Peyer's patch (tissue), 4 donors: Measurements from ENCODE around the gene MMP11. TPM values are rescaled to one million over a fixed set of nuclear protein-coding genes. Genes with fewer than 3 reads are reported as not detected.
A peak's percentile ranks its signal among the peaks of the same experiment; 100 is the strongest.

Experiments used
- DNase-seq, 3 donors: peaks; one replicate each; pipeline ENCODE4 v3.0.0-alpha.2; 2017 to 2019
- H3K27ac ChIP-seq, 4 donors: fragments of 200-600 bp; sonication (generic); one replicate each; pipeline ENCODE4 v1.5.1; 2016 to 2019
- H3K27me3 ChIP-seq, 2 donors: fragments of 200-600 bp; sonication (generic); one replicate each; pipeline ENCODE4 v1.5.1; 2019
- H3K36me3 ChIP-seq, 3 donors: fragments of 200-600 bp; sonication (generic); one replicate each; pipeline ENCODE4 v1.5.1; 2016 to 2019
- H3K4me1 ChIP-seq, 4 donors: fragments of 200-600 bp; sonication (generic); one replicate each; pipeline ENCODE4 v1.5.1; 2016 to 2019
- H3K4me3 ChIP-seq, 4 donors: fragments of 200-600 bp; sonication (generic); 1 replicate in 3 of 4; 2 replicates in 1 of 4; pipeline ENCODE4 v1.5.1; 2016 to 2019; ENCODE audit warnings: mild to moderate bottlenecking in 1 of 4
- H3K9me3 ChIP-seq, 4 donors: fragments of 200-600 bp; sonication (generic); one replicate each; pipeline ENCODE4 v1.5.1; 2016 to 2019; ENCODE audit warnings: mild to moderate bottlenecking in 1 of 4
- POLR2A ChIP-seq, 2 donors: fragments of 450-650 bp; IDR thresholded peaks; one replicate each; pipeline ENCODE4 v1.5.1; 2017; ENCODE audit warnings: antibody characterized with exemption in 2 of 2, mild to moderate bottlenecking in 2 of 2, moderate library complexity in 2 of 2
- total RNA-seq, 4 donors: library from RNA; depleted of rRNA; stranded (reverse); fragments of >200 nt; gene quantifications; one replicate each; pipeline ENCODE4 v1.1.0, GENCODE V29; 2016
- TF ChIP-seq, protein P1 (sequence below), 6 experiments: fragments of 450-650 bp in 4 of 6; fragments of 200-600 bp in 2 of 6; sonication (generic) in 1 of 6; IDR thresholded peaks; one replicate each; pipeline ENCODE4 v1.5.1; 2017 to 2019; ENCODE audit warnings: antibody characterized with exemption in 6 of 6, mild to moderate bottlenecking in 3 of 6, moderate library complexity in 1 of 6

The MMP11 gene
- total RNA-seq, 4 donors from 2014 or later, result 2.9 to 19.5 (median 13.7) TPM

DNA sequence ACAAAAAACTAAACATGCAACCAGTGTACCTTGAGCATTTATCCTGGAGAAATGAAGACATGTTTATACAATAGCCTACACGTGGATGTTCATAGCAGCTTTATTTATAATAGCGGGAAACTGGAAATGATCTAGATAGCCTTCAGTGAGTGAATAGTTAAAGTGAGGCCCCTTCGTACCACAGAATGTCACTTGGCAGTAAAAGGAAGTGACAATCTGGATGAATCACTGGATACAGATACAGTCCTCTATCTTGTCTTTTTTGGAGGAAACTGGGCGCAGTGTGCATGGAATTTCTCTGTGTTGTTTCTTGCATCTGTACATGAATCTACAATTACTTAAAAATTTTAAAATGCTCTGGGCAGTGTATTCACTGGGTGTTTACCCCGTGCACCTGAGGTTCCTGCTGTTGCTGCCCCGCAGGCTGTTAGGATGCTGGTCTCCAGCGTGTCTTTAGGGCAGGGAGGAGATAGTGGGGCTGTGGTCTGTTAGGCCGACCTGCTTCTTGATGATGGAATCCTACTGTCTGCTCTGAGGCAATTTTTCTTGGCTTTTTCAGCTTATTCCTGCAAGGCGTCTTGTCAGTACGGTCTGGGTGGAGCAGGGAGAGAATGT lies 43.0 kb downstream of the MMP11 start:
- no peaks in the 10 kb centered on the region for H3K9me3 ChIP-seq
- TF ChIP-seq, protein P1, sequence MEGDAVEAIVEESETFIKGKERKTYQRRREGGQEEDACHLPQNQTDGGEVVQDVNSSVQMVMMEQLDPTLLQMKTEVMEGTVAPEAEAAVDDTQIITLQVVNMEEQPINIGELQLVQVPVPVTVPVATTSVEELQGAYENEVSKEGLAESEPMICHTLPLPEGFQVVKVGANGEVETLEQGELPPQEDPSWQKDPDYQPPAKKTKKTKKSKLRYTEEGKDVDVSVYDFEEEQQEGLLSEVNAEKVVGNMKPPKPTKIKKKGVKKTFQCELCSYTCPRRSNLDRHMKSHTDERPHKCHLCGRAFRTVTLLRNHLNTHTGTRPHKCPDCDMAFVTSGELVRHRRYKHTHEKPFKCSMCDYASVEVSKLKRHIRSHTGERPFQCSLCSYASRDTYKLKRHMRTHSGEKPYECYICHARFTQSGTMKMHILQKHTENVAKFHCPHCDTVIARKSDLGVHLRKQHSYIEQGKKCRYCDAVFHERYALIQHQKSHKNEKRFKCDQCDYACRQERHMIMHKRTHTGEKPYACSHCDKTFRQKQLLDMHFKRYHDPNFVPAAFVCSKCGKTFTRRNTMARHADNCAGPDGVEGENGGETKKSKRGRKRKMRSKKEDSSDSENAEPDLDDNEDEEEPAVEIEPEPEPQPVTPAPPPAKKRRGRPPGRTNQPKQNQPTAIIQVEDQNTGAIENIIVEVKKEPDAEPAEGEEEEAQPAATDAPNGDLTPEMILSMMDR (IDR thresholded peaks at IDR 0.05), result no peak
- TF ChIP-seq POLR2A (IDR thresholded peaks at IDR 0.05), result no peak
- H3K4me3 ChIP-seq, result no peak overlapping the region
- H3K27ac ChIP-seq, result no peak overlapping the region
- no peak for DNase-seq
- H3K27me3 ChIP-seq, result no peaks in the 10 kb centered on the region
- peaks cover 0 to 59% (median 0%) of the 10 kb centered on the region in 3 donors for H3K36me3 ChIP-seq
- peaks cover 0 to 5% (median 0%) of the 10 kb centered on the region in 4 donors for H3K4me1 ChIP-seq

DNA sequence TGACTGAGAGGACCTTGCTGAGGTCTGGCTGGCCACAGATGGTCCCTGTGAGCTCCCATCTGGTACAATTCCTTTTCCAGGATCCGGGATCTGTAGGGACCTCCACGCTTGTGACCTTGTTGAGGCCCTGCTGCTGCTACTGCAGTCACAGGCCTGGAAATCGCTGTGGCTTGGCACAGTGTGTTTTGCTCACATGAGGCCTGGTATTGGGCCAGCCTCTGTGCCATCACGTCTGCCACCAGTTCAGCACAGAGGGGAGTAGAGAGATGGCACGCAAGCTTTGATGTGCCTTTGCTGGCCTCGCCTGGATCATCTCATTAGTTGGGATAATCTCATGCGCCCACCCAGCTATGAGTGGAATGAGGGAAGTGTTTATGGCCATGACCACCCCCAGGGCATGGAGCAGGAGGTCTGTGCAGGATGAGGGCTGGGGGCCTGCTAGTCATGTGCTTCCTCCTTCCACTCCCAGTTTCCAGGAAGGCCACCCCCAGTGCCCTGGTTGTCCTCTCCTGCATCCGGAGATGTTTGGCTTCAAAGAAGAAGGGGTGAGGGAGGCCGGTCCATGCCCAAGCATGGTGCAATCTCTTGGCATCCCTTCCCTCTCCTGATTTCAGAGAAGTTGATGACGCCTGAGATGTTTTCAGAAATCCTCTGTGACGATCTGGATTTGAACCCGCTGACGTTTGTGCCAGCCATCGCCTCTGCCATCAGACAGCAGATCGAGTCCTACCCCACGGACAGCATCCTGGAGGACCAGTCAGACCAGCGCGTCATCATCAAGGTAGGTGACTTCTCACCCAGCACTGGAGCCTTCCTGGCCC lies 43.7 kb downstream of the MMP11 start:
- no peak overlapping the region for H3K27ac ChIP-seq
- H3K27me3 ChIP-seq, result no peaks in the 10 kb centered on the region
- H3K4me3 ChIP-seq, result no peak overlapping the region
- no peaks in the 10 kb centered on the region for H3K9me3 ChIP-seq
- TF ChIP-seq, protein P1 (IDR thresholded peaks at IDR 0.05), result no peak
- no peak for TF ChIP-seq POLR2A (IDR thresholded peaks at IDR 0.05)
- peaks cover 0 to 8% (median 0%) of the 10 kb centered on the region in 4 donors for H3K4me1 ChIP-seq
- H3K36me3 ChIP-seq, result peaks cover 0 to 58% (median 0%) of the 10 kb centered on the region in 3 donors
- DNase-seq, result no peak

DNA sequence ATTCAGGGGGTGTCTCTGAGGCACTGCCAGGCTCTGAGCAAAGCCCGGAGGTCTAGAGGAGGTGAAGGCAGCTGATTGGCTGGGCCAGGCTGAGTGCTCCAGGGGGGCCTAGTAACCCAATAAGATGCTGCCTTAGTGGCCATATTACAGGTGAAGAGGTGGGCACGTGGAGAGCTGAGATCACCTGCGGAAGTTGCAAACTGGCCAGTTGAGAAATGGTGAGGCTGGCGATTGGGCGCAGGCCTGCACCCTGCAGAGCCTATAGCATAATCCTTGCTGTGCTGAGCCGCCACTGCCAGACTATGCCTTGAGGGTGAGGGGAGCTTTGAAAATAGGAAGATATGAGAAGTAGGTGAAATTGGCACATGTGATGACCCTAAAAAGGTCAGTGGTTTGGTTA lies 44.5 kb downstream of the MMP11 start:
- TF ChIP-seq POLR2A (IDR thresholded peaks at IDR 0.05), result no peak
- TF ChIP-seq, protein P1 (IDR thresholded peaks at IDR 0.05), result no peak
- no peak overlapping the region for H3K4me3 ChIP-seq
- DNase-seq, result no peak
- H3K36me3 ChIP-seq, result peaks cover 0 to 61% (median 0%) of the 10 kb centered on the region in 3 donors
- H3K9me3 ChIP-seq, result no peaks in the 10 kb centered on the region
- H3K27me3 ChIP-seq, result no peaks in the 10 kb centered on the region
- H3K27ac ChIP-seq, result no peak overlapping the region
- H3K4me1 ChIP-seq, result peaks cover 0 to 8% (median 0%) of the 10 kb centered on the region in 4 donors

DNA sequence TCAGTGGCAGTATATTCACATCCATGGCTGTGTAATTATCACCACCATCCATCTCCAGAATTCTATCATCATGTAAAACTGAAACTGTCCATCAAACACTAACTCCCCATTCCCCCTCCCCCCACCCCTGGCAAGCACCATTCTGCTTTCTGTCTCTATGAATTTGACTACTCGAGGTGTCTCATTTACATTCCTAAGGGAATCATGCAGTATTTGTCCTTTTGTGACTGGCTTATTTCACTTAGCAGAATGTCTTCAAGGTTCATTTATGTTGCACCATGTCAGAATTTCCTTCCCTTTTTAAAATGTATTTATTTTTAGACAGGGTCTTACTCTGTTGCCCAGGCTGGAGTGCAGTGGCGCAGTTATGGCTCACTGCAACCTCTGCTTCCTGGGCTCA lies 45.9 kb downstream of the MMP11 start:
- H3K9me3 ChIP-seq, result no peaks in the 10 kb centered on the region
- H3K27ac ChIP-seq, result no peak overlapping the region
- H3K27me3 ChIP-seq, result no peaks in the 10 kb centered on the region
- peaks cover 0 to 8% (median 0%) of the 10 kb centered on the region in 4 donors for H3K4me1 ChIP-seq
- TF ChIP-seq POLR2A (IDR thresholded peaks at IDR 0.05), result no peak
- TF ChIP-seq, protein P1 (IDR thresholded peaks at IDR 0.05), result no peak
- DNase-seq, result no peak
- peaks cover 0 to 70% (median 0%) of the 10 kb centered on the region in 3 donors for H3K36me3 ChIP-seq
- H3K4me3 ChIP-seq, result no peak overlapping the region

DNA sequence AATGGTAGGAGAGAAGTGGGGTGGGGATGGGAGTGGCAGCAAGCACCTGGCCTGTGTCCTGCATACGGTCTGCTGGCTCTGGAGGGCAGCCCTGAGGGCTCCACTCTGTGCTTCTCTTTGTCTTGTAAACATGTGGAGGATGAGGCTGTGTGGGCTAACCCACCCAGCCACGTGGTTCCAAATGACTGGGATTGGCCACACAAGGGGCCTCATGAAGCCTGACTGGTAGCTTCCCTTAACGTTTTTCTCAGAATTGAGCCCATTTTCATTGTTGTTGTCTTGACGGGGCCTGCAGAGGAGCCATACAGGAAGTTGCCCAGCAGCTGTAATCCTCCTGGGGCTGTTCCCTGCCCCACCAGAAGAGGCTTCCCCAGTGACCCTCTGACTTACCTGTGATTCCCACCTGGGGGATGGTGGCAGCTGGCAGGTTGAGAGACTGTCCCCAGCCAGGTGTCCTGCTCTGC lies 48.1 kb downstream of the MMP11 start:
- Histone ChIP-seq H3K27me3 (no peaks in the 10 kb centered on the region), H3K9me3 (no peaks in the 10 kb centered on the region), H3K36me3 (peaks cover 0 to 84% (median 0%) of the 10 kb centered on the region in 3 donors), H3K4me3 (no peak overlapping the region), H3K4me1 (peaks cover 0 to 8% (median 0%) of the 10 kb centered on the region in 4 donors), H3K27ac (peak overlapping the region in 2 of 4 donors; percentile 14 to 55)
- peak in 1 of 3 donors; percentile 59 for DNase-seq
- TF ChIP-seq POLR2A (IDR thresholded peaks at IDR 0.05), result no peak
- TF ChIP-seq, protein P1 (IDR thresholded peaks at IDR 0.05), result no peak
